Hematopoietic multipotent progenitor cell treated with erythropoietin and hydrocortisone succinate and interleukin-3 and kit ligand, for 17 days (in vitro differentiated cells): ENCODE data around the gene C6.
"Not testable (repeated sequence)": the region's sequence is repeated elsewhere in the genome, so short reads cannot be mapped to it uniquely, and the experiment has no call there.

Source experiments
- DNase-seq: peaks from one replicate; pipeline ENCODE4 v3.0.0-alpha.2; 2015; ENCODE audit warnings: low spot score

C6 gene

DNA sequence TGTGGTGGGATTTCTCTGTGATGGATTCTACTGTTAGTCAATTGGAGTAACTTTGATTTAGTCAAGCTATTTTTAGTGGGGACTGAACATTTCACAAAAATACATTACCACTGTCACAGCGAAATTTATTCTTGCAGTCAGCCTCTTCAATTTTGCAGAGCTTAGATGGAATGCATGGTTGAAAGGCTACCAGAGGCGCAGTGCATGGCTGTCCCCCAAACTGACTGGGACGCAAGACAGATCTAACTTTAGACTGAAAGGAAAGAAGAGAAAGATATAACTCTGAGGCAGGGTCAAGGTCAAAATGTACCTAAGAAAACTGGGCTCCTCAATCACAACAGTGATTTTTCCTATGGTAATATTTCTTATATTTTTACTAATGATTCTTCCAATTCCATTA lies 13.7 kb downstream of the C6 start:
- no peak for DNase-seq

DNA sequence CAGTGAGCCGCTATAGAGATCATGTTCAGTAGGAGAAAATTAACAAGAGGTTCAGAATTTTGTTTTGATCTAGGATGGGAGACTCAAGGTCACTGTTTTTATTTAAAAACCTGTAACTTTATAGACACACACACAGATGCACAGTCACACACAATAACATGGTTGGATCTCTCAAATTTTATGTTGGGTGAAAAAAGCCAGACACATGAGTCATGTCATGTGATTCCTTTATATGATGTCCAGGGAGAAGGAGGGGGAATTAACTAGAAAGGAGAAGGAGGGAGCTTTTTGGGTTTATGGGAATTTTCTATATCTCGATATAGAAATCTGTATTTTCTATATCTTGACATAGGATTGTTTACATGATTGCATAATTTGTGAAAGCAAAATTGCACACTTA lies 17.1 kb downstream of the C6 start:
- no peak for DNase-seq

DNA sequence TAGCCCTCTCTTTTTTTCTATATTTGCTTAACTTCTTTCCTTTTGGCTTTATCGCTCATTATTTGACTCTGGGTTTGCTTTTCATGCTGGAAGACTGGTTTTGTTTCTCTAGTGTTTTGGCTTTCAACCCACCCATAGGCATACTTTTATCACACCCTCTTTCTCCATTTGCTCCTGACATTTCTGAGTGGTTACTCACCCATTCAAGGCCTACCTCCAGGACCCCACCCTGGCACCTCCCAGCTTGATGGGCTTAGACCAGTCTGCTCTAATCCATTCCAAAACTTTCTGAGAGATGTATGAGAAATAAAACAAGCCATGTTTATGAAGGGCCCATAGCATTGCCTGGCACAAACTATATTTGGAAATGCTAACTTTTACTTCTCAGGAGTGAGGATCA lies 18.1 kb downstream of the C6 start:
- no peak for DNase-seq

DNA sequence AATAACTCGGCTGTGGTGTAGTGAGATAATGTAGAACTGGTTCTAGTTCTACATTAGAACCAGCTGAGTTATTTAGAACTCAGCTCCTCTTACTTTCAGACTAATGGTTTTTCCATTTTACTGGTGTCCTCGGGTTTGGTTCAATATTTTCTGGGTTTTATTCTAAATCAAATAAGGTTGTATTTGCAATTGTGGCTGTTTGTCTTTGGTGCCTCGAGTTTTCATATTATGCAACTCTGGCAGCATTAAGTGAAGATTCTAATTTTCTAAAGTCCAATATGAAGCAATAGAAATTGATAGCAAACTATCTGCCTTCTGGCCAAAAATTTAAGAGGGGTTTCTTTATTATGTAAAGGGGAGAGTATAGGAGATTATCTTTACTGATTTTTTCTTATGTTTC lies 19.0 kb downstream of the C6 start:
- DNase-seq = no peak

DNA sequence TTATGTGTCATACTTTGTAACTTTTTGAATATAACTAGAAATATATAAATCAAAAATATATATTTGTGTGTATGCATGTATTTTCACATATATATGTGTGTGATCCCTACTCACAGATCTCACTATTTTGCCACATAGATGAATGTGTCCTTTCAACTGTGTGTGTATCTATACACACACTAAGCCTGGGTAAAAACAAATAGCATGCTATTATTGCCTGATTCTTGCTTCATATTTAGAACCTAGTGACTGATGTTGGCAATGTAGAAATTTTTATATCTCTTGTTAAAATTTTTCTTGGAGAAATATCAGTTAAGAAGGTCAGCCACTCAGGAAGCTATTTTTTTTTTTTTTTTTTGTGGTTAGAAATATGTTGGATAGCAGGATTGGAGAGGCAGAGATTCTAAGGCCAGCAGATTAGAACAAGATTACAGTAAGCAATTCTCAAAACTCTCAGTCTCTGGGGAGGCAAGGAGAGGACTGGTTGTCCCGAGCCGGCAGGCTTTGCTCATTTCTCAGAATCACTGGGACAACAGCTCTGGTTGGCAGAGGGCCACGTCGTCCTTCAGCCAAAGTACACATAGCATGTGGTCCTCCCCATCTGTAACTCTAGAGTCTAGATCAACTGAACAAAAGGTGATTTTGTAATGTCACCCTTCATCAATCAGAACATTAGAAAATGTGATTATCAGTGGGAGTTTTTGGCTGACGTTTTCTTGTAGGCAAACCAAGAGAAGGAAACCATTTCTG lies 19.7 kb downstream of the C6 start:
- no peak for DNase-seq

DNA sequence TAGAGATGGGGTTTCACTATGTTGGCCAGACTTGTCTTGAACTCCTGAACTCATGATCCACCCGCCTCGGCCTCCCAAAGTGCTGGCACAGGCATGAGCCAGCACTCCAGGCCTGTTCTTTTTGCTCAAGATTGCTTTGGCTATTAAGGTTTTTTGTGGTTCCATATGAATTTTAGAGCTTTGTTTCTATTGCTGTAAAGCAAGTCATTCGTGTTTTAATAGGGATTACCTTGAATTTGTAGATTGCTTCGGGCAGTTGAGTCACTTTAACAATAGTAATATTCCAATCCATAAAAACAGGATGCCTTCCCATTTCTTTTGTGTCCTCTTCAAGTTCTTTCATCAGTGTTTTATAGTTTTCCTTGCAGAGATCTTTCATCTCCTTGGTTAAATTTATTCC lies 22.1 kb downstream of the C6 start:
- DNase-seq = no peak

DNA sequence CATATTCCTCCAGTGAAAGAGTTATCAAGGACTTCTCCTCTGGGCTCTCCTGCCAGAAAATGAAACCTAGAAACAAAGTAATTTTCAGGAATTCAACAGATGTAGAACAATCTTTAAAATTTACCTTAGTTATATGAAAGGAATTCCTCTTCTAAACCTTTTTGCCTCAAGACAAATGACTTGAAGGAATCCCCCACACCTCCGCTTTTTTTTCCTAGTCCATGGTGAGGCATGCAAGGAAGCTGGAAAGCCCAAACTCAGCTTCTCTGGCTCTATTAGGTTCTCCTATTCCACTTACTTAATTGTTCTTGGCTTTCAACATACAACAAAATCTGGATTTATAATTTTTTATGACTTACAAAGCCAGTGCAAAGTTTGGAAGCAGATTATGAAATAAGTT lies 27.2 kb downstream of the C6 start:
- no peak for DNase-seq

DNA sequence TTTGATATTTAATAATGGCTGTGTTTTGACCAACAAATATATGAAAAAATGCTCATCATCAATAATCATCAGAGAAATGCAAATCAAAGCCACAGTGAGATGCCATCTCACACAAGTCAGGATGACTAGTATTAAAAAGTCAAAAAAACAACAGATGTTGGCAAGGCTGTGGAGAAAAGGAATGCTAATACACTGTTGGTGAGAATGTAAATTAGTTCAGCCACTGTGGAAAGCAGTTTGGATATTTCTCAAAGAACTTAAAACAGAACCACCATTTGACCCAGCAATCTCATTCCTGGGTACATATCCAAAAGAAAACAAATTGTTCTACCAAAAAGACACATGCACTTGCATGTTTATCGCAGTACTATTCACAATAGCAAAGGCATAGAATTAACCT lies 30.0 kb downstream of the C6 start:
- not testable (repeated sequence) for DNase-seq

DNA sequence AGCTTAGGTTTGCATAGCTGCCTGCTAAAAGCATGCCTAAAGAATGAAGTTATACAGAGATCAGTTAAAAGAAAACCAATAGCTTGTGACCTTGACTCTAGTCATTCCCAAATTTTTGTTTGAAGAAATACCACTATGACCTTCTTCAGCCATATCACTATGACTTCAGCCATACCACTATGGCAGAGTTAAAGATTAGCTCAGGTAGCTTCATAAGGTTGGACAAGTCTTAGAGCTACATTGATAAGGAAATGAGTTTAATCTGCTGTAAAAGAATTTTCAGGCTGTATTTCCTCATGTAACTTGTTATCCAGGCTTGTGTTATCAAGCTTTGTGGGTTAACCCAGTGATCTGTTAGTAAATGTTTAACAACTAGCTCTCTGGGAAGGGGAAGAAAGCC lies 30.7 kb downstream of the C6 start:
- no peak for DNase-seq

DNA sequence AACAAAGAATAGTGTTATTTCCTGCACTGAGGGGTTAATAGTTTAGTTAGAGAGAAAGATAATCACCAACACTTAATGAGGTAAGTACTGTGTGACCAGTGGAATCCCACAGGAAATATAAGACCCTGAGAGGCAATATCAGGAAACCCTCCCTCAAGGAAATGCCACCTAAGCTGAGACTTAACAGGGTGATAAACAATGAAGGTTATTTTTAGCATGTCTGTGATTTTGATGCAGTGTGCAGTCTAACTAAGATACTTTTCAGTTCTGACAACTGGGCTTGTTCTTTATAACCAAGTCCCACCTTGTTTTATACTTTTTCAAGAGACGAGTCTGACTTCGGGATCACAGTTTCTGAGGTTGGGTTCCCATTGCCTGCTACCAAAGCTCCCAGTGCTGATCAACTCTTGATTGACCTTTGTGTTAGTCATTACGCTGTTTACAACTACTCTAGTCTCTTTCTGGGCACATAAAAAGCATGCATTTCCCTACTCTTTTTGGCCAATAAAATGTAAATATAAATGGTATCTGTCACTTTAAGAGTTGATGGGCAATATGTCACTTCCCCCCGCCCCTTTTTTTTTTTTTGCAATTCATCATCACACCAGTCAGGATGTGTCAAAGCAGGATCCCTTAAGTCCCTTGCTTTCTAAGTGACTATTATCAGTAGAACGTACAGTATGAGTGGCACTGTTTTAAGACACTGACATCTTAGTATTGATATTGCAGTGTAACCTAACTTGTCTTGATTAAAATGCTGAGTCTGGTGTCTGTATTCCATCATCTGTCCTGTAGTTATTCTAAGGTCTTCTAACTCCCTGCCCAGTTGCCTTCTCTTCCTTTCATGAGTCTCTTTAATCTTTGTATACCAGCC lies 31.4 kb downstream of the C6 start:
- DNase-seq = no peak

DNA sequence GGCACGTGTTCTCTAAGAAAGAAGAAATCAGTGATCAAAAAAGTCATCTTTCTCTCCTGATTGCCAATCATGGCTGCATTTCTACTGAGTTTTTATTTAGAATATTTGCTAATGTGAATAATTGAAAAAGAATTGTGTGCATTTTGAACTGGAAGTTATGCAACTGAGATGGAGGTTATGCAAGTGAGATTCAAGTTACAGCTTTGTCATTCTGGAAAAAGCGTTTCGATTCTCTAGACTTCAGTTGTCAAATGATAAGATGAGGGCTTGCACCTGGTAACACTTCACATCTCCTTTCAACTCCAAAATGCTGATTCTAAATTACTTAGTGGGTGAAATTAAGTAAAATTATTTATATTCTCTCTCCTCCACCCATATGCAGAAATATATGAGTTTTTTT lies 36.4 kb downstream of the C6 start:
- DNase-seq = no peak

DNA sequence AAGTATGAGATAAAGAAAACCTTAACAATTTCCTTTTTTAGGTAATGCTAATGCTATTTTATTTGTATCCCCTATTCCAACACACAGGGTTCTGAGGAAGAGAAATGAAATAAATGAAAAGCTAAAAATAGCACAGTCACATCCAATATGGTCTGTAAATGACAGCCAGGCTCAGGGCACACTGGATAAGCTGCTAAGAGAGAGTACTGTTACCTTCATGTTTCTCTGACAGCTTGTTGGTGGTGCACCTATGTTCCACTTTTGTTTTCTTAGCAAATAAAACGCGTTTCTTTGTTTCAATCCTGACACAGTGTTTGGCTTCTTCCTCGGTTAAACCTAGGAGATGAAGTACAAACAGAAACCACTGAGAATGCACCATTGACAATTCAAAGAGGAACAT lies 41.3 kb downstream of the C6 start:
- no peak for DNase-seq

DNA sequence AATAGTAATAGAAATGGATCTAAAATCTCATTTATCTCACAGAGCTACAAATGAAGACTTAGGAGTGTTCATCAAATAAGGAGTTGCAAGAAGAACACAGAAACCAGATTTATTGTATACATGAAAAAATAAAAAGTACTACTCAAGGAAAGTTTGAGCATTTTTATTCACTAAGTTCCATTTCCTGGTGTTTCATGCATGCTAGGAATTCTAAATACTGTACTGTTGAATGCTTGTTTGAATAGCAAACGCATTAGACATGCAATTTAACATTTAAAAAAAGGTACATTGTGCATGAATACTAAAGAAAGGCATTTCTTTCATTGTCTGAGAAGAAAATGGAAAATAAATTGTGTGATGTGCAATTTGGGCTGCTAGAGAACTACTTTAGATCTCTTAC lies 52.1 kb downstream of the C6 start:
- no peak for DNase-seq

DNA sequence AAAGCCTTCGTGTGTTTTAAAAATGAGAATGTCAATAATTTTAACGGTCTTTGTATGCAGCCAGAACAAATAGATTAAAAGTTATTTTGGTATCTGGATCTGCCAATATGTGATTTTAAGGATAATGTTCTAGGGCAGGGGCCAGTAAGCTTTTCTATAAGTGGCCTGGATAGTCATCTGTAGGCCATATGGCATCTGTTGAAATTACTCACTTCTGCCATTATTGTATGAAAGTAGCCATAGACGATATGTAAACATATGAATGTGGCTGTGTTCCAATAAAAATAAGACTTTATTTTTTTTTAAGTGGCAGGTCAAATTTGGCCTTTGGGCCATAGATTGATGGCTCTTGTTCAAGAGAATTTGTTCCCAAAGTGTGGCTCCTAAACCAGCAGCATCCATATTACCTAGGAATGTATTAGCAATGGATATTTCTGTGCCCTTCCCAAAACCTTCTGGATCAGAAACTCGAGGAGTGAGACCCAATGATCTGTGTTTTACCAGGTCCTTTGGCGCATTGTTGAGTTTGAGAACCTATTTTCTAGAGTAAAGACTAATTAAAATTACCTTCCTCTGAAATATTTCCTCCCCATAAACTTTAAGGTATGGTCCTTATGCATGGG lies 55.9 kb downstream of the C6 start:
- DNase-seq = no peak

DNA sequence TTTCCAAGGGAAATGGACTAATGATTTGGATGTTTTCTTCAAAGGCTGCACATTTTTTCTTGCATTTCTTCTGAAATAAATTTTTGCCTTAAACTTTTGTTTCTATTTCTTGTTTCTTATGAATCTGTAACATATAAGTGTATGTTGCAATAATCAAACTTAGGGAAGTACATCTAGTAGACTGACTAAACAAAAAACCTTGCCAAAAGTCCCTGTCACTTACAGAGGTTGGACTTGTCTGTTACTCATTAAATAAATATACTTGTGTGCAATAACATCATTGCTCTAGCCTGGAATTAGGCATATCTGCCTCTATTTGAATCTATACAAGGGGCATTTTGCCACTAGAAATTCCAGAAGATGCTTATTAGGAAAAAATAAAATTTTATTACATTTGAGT lies 56.6 kb downstream of the C6 start:
- DNase-seq = no peak

DNA sequence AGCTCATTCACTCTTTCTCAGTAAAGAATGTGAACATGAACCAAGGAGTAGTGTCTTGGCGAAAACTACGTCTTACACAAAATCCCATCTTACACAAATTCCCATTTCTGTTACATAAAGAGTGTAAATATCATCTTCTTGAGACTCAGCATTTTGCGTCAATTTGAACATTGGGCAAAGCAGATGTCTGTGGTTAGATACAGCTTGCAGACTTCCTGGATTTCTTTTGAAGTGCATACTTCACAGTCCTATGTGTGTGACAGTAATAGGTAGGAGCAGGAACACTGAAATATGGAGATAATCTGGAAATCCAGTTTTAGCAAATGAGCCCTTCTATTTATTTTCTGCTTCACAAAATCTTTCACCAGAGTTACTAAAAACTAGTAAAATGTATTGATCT lies 58.8 kb downstream of the C6 start:
- no peak for DNase-seq

DNA sequence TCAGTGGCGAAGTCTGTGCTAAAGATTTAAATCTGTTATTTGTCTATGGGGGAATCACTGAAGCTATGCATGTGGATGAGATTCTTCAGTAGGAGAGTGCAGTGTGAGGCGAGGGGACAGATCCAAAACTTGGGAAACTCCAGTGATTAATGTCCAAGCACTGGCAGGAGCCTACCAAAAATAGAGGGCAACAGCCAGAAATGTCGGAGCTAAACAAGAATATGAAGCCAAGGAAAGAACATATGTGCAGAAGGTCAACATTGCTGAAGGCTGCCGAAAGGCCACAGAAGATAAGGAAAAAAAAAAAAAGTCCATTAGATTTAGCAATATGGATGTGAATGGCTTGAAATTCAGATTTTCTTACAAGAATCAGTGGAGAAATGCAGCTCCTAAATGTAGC lies 61.8 kb downstream of the C6 start:
- DNase-seq = no peak

DNA sequence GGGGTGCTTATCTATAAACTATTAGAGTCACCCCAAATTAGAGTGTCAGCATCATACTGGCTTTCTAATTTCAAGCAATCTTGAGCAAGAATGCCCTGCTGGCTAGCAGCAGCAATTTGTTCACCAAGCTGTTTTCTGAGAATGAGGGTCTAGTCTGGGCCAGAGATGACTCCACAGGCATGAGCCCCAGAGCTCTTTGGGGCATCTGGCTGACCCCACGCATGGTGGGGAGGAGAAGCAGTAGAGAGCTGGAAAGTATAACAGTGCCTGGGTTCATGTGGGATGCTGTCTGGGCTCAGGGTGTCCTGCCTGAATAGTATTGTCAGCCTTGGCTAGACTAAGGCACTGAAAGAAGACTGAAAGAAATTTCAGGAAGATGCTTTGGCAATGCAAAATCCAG lies 64.9 kb downstream of the C6 start:
- no peak for DNase-seq

DNA sequence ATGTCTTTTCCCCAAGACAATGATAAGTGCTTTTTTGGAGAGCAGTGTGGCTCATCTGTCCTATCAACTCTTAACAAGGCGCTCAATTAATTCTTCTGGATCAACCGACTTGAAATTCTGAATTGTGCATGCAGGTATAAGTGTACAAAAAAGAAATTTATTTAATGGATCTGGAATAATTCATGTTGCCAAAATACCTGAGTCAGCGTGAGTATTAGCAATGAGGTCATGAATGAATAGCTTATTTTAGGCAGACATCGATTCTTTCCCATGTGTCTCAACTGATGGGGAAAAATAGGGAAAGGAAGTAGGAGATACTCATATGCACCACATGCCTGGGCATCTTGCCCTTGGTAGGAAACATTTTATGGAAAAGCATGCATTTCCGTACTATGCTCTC lies 68.0 kb downstream of the C6 start:
- DNase-seq = no peak

DNA sequence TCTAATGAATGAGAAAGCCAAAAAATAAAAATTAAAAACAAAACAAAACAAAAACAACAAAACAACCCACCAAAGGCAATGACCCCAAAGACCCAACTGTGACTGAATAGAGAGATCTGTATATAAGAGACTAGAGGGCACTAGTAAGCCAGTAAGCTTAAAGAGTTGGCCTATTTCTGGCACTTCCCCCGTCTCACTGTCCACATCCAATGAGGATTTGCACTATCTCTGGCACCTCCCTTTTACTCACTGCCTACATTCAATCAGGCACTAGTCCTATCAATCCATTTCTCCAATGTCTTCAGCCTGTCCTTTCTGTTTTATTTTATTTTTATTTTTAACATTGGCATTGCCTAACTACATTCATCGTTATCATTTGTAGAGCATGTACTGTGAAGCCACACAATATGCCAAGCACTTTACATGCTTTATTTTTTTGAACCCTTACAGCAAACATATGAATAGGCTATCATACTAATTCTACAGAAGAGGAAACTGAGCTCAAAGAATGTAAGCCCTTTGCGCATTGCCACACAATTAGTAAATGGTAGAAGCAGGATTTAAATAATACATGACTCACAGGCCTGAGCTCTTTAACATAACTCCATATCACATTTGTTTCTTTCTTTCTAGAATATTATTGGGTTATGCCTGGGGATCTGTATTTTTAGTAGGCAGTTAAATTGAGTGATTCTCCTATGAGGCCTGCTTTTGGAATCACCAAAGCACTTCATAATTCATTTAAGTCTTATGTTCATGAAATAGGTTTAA lies 70.0 kb downstream of the C6 start:
- no peak for DNase-seq

DNA sequence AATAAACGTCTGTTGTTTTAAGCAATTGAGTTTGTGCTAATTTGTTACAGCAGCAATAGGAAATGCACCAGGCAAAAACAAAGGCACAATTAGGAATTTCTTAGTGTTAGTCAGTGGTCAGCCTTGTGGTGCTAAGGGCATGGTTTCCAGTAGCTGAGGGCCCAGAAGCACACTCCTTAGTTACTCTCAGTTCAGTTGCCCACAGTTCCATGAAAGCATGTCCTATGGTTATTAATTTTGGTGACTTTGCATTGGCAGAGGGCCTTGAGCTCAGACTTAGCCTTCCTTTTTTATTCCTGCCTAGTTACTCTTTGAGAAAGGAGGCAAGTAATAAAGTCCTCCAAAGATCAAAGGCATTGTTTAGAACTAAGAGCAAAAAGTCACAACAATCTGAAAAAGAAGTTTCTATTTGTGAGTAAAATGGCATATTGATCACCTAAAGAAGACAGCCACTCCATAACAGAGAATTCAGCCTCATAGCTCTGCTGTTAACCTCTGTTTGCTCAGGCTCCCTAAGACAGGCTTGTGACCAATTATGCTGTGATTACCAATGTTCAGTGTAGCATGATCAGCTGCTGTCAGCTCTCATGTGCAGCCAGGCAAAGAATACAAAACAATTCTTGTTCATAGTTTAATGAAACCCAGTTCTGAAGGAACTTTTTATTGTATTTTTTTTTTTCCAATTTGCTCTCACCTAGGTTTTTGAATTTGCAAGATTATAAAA lies 85.2 kb downstream of the C6 start:
- no peak for DNase-seq

DNA sequence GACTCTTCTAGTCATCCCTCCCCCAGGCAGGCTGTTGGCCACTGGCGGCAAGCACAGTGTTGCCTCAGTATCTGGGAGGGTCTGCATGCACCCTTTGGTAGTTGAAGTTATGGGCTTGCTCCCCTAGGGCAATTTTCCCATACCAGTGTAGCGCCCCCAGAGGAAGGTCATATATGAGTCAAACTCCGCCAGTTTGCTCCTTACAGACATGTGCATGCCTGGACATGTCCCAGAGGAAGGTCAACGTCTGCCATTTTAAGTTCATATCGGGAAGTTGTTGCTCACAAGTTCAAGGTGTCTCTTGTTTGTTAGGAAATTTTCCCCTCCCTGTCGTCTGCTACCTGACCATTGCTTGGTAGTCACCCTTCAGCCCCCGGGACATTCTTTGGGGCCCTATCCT lies 90.9 kb downstream of the C6 start:
- no peak for DNase-seq
